ENCODE data around the gene SAMD3.

Gene SAMD3

DNA sequence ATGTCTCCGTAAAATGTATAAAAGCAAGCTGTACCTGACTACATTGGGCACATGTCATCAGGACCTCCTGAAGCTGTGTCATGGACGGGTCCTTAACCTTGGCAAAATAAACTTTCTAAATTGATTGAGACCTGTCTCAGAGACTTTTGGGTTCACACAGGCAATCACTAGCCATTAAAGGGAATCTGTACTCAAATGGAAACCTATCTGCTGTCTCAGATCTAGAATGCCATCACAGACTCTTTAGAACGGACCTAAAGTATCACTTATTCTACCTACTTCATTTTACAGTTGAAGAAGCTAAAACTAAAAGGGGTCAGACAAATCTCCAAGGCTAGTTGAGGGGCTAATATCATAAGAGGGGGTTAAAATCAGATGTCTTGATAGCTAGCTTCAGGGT is 11.1 kb downstream of the SAMD3 start:
- H3F3A ChIP-seq (ENCODE audit: insufficient read depth) = no peaks in the 10 kb centered on the region
- no peak overlapping the region for H2AFZ ChIP-seq (ENCODE audit: low read depth, low read length, severe bottlenecking)
- no peak overlapping the region for H3K4me3 ChIP-seq (ENCODE audit: insufficient read depth, low read length, poor library complexity, severe bottlenecking)
- no peaks in the 10 kb centered on the region for H3K36me3 ChIP-seq (ENCODE audit: low read length)
- H3K4me2 ChIP-seq (ENCODE audit: low read depth, low read length, poor library complexity, severe bottlenecking) = no peak overlapping the region
- no peaks in the 10 kb centered on the region for H4K20me1 ChIP-seq (ENCODE audit: low read depth, low read length)
- no peak overlapping the region for H3K9ac ChIP-seq (ENCODE audit: low read length)
- no peaks in the 10 kb centered on the region for H3K9me3 ChIP-seq (ENCODE audit: insufficient read depth, low read length)
- no peak overlapping the region for H3K27ac ChIP-seq (ENCODE audit: low read depth, low read length)
- TF ChIP-seq EZH2phosphoT487 (conservative IDR thresholded peaks at IDR 0.05; ENCODE audit: low read length) (no peak), CTCF (IDR thresholded peaks at IDR 0.05; ENCODE audit: insufficient read depth, low read length, poor library complexity, severe bottlenecking) (no peak)
- no peaks in the 10 kb centered on the region for H3K79me2 ChIP-seq (ENCODE audit: insufficient read depth, low read length)
- H3K27me3 ChIP-seq (ENCODE audit: low read length) = no peaks in the 10 kb centered on the region
- H3K9me2 ChIP-seq (replicated peaks; ENCODE audit: insufficient read depth, low read length) = no peaks in the 10 kb centered on the region

- H4K20me1 ChIP-seq (ENCODE audit: low read depth, low read length) = no peaks in the 10 kb centered on the region
- no peaks in the 10 kb centered on the region for H3K36me3 ChIP-seq (ENCODE audit: low read length)
- H3K4me3 ChIP-seq (ENCODE audit: insufficient read depth, low read length, poor library complexity, severe bottlenecking) = no peak overlapping the region
- no peak overlapping the region for H3K27ac ChIP-seq (ENCODE audit: low read depth, low read length)
- no peaks in the 10 kb centered on the region for H3K79me2 ChIP-seq (ENCODE audit: insufficient read depth, low read length)
- H3K9me3 ChIP-seq (ENCODE audit: insufficient read depth, low read length) = no peaks in the 10 kb centered on the region
- H2AFZ ChIP-seq (ENCODE audit: low read depth, low read length, severe bottlenecking) = no peak overlapping the region
- no peaks in the 10 kb centered on the region for H3K27me3 ChIP-seq (ENCODE audit: low read length)
- H3K4me2 ChIP-seq (ENCODE audit: low read depth, low read length, poor library complexity, severe bottlenecking) = no peak overlapping the region
- no peaks in the 10 kb centered on the region for H3K9me2 ChIP-seq (replicated peaks; ENCODE audit: insufficient read depth, low read length)
- TF ChIP-seq CTCF (IDR thresholded peaks at IDR 0.05; ENCODE audit: insufficient read depth, low read length, poor library complexity, severe bottlenecking) (no peak), EZH2phosphoT487 (conservative IDR thresholded peaks at IDR 0.05; ENCODE audit: low read length) (no peak)
- no peaks in the 10 kb centered on the region for H3F3A ChIP-seq (ENCODE audit: insufficient read depth)
- H3K9ac ChIP-seq (ENCODE audit: low read length) = no peak overlapping the region
Measured at GRCh38 chr6:130207979-130208649, 14.6 kb downstream of the SAMD3 start.

- H3K9ac ChIP-seq (ENCODE audit: low read length) = no peak overlapping the region
- no peaks in the 10 kb centered on the region for H3F3A ChIP-seq (ENCODE audit: insufficient read depth)
- no peaks in the 10 kb centered on the region for H3K27me3 ChIP-seq (ENCODE audit: low read length)
- no peaks in the 10 kb centered on the region for H3K36me3 ChIP-seq (ENCODE audit: low read length)
- no peaks in the 10 kb centered on the region for H3K79me2 ChIP-seq (ENCODE audit: insufficient read depth, low read length)
- TF ChIP-seq EZH2phosphoT487 (conservative IDR thresholded peaks at IDR 0.05; ENCODE audit: low read length) = no peak
- TF ChIP-seq CTCF (IDR thresholded peaks at IDR 0.05; ENCODE audit: insufficient read depth, low read length, poor library complexity, severe bottlenecking) = no peak
- no peak overlapping the region for H2AFZ ChIP-seq (ENCODE audit: low read depth, low read length, severe bottlenecking)
- H3K4me3 ChIP-seq (ENCODE audit: insufficient read depth, low read length, poor library complexity, severe bottlenecking) = no peak overlapping the region
- no peaks in the 10 kb centered on the region for H3K9me3 ChIP-seq (ENCODE audit: insufficient read depth, low read length)
- no peak overlapping the region for H3K27ac ChIP-seq (ENCODE audit: low read depth, low read length)
- no peaks in the 10 kb centered on the region for H3K9me2 ChIP-seq (replicated peaks; ENCODE audit: insufficient read depth, low read length)
- H4K20me1 ChIP-seq (ENCODE audit: low read depth, low read length) = no peaks in the 10 kb centered on the region
- no peak overlapping the region for H3K4me2 ChIP-seq (ENCODE audit: low read depth, low read length, poor library complexity, severe bottlenecking)
Measured at GRCh38 chr6:130206479-130206878, 16.3 kb downstream of the SAMD3 start.

Measured in SU-DHL-6 (cell line).